HG03108 (cell line): Measurements from ENCODE around the gene ATP6V1D.
"Not testable (repeated sequence)": the region's sequence is repeated elsewhere in the genome, so short reads cannot be mapped to it uniquely, and the experiment has no call there.

ENCODE experiments used
- ATAC-seq: cut with Tn5 transposase; IDR thresholded peaks from one replicate; pipeline ENCODE4 v1.9.1; 2021; ENCODE audit warnings: moderate library complexity; ENCODE audit not compliant: unreplicated experiment

ATP6V1D gene

GRCh38 chr14:67371247-67372148, 11.9 kb upstream of the ATP6V1D start:
- ATAC-seq: no peak

GRCh38 chr14:67370830-67371229, 11.2 kb upstream of the ATP6V1D start:
- ATAC-seq: no peak

GRCh38 chr14:67365476-67365875, 5.9 kb upstream of the ATP6V1D start:
- ATAC-seq: no peak

- peak; percentile 17 for ATAC-seq
Observed at GRCh38 chr14:67360470-67361206, 1.0 kb upstream of the ATP6V1D start.

GRCh38 chr14:67358924-67359774, 455 bp downstream of the ATP6V1D start:
- ATAC-seq: no peak

- ATAC-seq: no peak
Observed at GRCh38 chr14:67357969-67358354, 1.6 kb downstream of the ATP6V1D start.

- no peak for ATAC-seq
Observed at GRCh38 chr14:67357186-67357968, 2.2 kb downstream of the ATP6V1D start.

- no peak for ATAC-seq
Observed at GRCh38 chr14:67352055-67352454, 7.5 kb downstream of the ATP6V1D start.

GRCh38 chr14:67345583-67345982, 14.0 kb downstream of the ATP6V1D start:
- ATAC-seq: no peak

GRCh38 chr14:67343601-67344230, 15.9 kb downstream of the ATP6V1D start:
- ATAC-seq: no peak

- ATAC-seq: not testable (repeated sequence)
Observed at GRCh38 chr14:67341231-67341630, 18.4 kb downstream of the ATP6V1D start.

GRCh38 chr14:67335781-67336180, 23.8 kb downstream of the ATP6V1D start:
- ATAC-seq: no peak

- ATAC-seq: no peak
Observed at GRCh38 chr14:67332468-67332867, 27.1 kb downstream of the ATP6V1D start.

GRCh38 chr14:67331368-67332125, 28.1 kb downstream of the ATP6V1D start:
- ATAC-seq: no peak

GRCh38 chr14:67329666-67330065, 29.9 kb downstream of the ATP6V1D start:
- not testable (repeated sequence) for ATAC-seq

- no peak for ATAC-seq
Observed at GRCh38 chr14:67319142-67319541, 40.5 kb downstream of the ATP6V1D start.

- ATAC-seq: no peak
Observed at GRCh38 chr14:67317822-67318221, 41.8 kb downstream of the ATP6V1D start.

- ATAC-seq: no peak
Observed at GRCh38 chr14:67313153-67313552, 46.5 kb downstream of the ATP6V1D start.

- ATAC-seq: no peak
Observed at GRCh38 chr14:67311868-67312267, 47.7 kb downstream of the ATP6V1D start.
